Heart left ventricle (tissue), 13 donors: ENCODE data around the gene AIF1.

Experiments
- POLR2A ChIP-seq, 2 donors: fragments of 450-650 bp; IDR thresholded peaks; one replicate each; pipeline ENCODE4 v1.6.1; 2017; ENCODE audit warnings: antibody characterized with exemption in 2 of 2, mild to moderate bottlenecking in 2 of 2, moderate library complexity in 2 of 2
- TF ChIP-seq, protein P1 (sequence below), 12 donors: fragments of 200-600 bp; sonication (generic) in 4 of 12; IDR thresholded peaks; one replicate each; pipeline versions ENCODE4 v1.5.0 to v1.8.0; 2018 to 2022; ENCODE audit warnings: antibody characterized with exemption in 12 of 12, mild to moderate bottlenecking in 5 of 12
- donor health status: ischemic (EF 13 %, LVEDD 7.1; RV severe dilation, severe dysfunction).
- donor health status: DM: no; HTN: yes; CAD: no.
- donor health status: DM: no; HTN: no; CAD: no.
- donor health status: ischemic (EF 25% LVEDD 6.9; RV normal size, moderate dysfunction).
- donor health status: ischemic (EF 25% LVEDD 5.7; RV mildly dilated, moderate dysfunction).
- donor health status: ischemic (EF 35%, LVEDD 5.7; RV mildly dilated, moderate dysfunction).
- donor health status: nonischemic (EF 11% LVEDD 7.7; RV severe dilation, severe dysfunction).
- donor health status: DM: yes; HTN: yes; CAD: no.
- donor health status: PGD.
- donor health status: ischemic (EF 29% LVEDD 5.4; RV normal size, mild dysfunction).
- donor health status: nonischemic (EF 23%, LVEDD 6.1; RV moderate dilation, normal function).

DNA sequence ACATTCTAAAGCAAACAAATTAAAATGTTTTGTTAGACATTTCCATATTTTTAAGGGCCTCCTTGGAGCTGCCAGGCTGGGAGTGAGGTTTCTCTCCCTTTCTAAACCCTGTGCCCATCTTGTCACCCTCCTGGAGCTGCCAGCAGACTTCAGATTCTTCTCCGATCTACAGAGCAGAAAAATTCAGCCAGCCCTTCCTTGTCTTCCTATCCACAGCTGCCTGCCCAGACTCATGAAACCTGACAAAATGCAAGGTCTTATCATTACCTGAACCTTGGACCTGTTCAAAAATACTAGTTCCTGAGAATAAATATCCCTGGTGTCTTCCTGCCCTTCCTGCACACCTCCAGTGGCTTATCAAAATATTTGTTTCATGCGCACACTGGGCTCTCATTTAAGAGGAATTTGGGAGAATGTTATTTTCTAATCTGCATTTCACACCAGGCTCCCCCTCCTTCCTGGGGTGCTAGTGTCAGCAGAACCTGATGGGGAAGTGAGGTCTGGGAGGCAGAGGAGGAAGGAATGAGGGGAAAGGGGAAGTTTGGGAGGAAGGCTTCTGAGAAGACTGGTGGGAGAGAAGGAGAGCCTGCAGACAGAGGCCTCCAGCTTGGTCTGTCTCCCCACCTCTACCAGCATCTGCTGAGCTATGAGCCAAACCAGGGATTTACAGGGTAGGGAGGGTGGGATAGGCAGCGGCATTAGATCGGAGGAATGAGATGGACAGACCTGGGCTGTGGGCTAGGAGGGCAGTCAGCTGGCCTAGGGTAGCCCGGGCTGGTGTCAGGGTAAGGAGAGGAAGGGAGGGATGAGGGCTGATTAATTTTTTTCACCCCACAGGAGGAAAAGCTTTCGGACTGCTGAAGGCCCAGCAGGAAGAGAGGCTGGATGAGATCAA, at the start of gene AIF1:
- TF ChIP-seq, protein P1, sequence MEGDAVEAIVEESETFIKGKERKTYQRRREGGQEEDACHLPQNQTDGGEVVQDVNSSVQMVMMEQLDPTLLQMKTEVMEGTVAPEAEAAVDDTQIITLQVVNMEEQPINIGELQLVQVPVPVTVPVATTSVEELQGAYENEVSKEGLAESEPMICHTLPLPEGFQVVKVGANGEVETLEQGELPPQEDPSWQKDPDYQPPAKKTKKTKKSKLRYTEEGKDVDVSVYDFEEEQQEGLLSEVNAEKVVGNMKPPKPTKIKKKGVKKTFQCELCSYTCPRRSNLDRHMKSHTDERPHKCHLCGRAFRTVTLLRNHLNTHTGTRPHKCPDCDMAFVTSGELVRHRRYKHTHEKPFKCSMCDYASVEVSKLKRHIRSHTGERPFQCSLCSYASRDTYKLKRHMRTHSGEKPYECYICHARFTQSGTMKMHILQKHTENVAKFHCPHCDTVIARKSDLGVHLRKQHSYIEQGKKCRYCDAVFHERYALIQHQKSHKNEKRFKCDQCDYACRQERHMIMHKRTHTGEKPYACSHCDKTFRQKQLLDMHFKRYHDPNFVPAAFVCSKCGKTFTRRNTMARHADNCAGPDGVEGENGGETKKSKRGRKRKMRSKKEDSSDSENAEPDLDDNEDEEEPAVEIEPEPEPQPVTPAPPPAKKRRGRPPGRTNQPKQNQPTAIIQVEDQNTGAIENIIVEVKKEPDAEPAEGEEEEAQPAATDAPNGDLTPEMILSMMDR (IDR thresholded peaks at IDR 0.05): no peak
- no peak for TF ChIP-seq POLR2A (IDR thresholded peaks at IDR 0.05)
